Measurements from ENCODE around the gene SALL3.

The SALL3 gene

DNA sequence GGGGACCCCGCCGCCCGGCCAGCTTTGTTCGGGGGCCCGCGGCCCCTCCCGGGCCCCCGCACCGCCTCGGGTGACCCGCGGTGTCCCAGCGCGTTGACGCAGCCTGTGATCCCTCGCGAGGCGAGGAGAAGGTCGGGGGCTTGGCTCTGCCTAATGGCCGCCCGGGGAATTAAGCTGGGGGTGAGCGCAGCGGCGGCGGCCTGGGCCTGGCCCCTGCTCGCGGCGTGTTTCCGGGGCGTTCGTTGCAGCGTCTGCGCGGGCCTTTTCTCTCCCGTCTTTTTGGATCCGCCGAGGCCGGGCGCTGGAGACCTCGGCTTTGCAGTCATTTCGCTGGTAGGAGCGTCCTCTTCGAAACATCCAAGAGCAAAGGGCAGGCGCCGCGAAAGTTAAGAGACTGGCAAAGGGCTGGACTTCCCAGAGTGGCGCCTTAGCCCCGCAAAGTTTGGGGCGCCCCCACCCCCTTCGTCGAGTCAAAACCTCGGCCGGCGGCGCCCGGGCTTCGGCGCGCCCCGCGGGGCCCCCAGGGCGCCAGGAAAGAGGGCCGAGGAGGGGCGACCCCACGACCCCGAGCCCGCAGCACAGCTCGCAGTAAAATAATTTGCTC lies 1.3 kb downstream of the SALL3 start:
- DNase-seq (ENCODE audit: low spot score): no peak

DNA sequence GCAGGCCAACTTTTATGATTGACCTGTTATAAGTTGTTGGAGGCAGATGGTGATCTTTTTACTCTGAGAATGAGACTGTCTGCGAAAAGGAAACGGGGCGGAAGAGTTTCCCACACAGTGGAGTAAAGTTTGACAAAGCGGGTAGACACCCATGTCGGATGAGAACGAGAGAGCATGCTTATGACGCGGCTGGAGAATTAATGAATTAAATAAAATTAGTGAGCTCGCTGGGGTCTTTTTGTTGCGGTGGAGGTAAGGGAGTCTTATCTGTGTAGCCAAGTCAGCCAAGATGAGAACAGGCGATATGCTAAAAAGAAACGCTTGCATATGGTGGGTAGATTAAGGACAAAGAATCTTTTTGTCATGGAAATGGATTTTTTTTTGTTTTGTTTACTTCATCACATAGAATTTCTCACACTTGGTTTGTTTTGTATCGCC lies 1.8 kb downstream of the SALL3 start:
- DNase-seq (ENCODE audit: low spot score): no peak

GRCh38 chr18:78981989-78982620 lies 2.5 kb downstream of the SALL3 start:
- DNase-seq (ENCODE audit: low spot score): no peak

DNA sequence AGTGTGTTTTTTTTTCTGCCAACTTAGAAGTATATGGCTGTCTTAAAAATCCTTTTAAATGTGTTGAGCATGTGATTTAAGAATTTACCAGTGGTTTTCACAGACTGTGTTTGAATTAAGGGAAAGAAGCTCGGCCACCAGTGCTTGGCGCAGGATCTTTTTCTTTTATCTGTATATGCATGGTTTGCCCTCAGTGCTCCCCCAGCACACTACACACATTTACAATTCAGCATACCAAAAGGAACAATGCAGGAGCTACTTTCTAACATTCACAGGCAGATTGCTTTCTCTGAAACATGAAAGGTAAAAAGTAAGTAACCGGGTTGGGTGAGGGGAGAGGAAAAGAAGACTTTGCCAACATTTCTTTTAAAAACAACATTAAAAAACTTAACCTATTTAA lies 3.9 kb downstream of the SALL3 start:
- no peak for DNase-seq (ENCODE audit: low spot score)

GRCh38 chr18:78984941-78985784 lies 5.5 kb downstream of the SALL3 start:
- DNase-seq (ENCODE audit: low spot score): no peak

GRCh38 chr18:78986018-78986481 lies 6.4 kb downstream of the SALL3 start:
- no peak for DNase-seq (ENCODE audit: low spot score)

DNA sequence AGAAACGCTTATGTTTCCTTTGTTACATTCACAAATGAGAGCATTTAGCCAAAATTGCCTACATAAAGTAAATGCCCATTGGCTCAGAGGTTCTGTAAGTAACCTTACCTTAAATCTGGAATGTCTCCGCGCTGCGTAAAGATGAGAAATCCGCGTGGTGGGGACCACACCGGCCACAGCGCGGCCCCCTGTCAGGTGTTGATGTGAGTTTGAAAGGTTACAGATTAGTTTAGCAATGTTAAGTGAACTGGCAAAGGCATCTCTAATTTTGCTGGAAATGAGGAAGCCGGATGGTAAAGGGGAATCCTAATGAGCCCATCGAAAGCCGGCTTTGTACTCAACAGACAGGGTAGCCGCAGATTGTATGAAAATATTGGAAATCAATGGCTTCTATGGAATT lies 11.8 kb downstream of the SALL3 start:
- no peak for DNase-seq (ENCODE audit: low spot score)

- DNase-seq (ENCODE audit: low spot score): no peak
These were observed 12.7 kb downstream of the SALL3 start for GRCh38 chr18:78992041-78993011.

- no peak for DNase-seq (ENCODE audit: low spot score)
These were observed 13.7 kb downstream of the SALL3 start for GRCh38 chr18:78993014-78993926.

DNA sequence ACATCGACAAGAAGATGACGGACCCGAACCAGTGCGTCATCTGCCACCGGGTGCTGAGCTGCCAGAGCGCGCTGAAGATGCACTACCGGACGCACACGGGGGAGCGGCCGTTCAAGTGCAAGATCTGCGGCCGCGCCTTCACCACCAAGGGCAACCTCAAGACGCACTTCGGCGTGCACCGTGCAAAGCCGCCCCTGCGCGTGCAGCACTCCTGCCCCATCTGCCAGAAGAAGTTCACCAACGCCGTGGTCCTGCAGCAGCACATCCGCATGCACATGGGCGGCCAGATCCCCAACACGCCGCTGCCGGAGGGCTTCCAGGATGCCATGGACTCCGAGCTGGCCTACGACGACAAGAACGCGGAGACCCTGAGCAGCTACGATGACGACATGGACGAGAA lies 14.4 kb downstream of the SALL3 start:
- DNase-seq (ENCODE audit: low spot score): no peak

GRCh38 chr18:78994531-78994930 lies 14.9 kb downstream of the SALL3 start:
- DNase-seq (ENCODE audit: low spot score): no peak

DNA sequence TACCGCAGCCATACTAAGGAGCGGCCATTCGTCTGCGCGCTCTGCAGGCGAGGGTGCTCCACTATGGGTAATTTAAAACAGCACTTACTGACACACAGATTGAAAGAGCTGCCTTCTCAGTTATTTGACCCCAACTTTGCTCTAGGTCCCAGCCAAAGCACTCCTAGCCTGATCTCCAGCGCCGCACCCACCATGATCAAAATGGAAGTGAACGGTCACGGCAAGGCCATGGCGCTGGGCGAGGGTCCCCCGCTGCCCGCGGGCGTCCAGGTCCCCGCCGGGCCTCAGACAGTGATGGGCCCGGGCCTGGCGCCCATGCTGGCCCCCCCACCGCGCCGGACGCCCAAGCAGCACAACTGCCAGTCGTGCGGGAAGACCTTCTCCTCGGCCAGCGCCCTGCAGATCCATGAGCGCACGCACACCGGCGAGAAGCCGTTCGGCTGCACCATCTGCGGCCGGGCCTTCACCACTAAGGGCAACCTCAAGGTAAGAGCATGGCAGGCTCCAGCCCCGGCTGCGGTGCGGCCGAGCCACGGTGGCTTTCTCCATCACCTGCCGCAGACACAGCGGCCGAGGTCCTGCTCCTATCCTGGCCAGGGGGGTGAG lies 15.5 kb downstream of the SALL3 start:
- DNase-seq (ENCODE audit: low spot score): no peak

- no peak for DNase-seq (ENCODE audit: low spot score)
These were observed 16.2 kb downstream of the SALL3 start for GRCh38 chr18:78995740-78996395.

- no peak for DNase-seq (ENCODE audit: low spot score)
These were observed 17.3 kb downstream of the SALL3 start for GRCh38 chr18:78996741-78997490.

- no peak for DNase-seq (ENCODE audit: low spot score)
These were observed 18.9 kb downstream of the SALL3 start for GRCh38 chr18:78998371-78999071.

DNA sequence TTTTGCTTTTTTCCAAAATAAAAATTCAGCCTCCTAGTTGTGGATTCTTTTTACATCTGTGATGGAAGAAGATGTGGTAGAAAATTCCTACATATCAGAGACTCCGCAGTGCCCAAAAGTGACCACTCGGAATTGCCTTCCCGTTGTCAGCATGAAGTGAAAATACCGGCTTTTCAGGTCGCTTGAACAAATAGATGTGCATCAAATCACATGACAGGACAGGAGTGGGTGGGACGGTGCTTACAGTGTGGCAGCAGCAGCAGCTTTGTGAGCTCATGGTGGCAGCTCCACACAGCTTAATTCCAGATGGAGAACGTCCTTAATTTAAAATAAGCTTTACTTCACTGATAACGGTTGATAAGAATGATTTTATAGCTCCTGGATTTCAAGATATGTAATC lies 20.3 kb downstream of the SALL3 start:
- no peak for DNase-seq (ENCODE audit: low spot score)

GRCh38 chr18:79000997-79001396 lies 21.4 kb downstream of the SALL3 start:
- DNase-seq (ENCODE audit: low spot score): no peak

GRCh38 chr18:79005653-79006052 lies 26.0 kb downstream of the SALL3 start:
- no peak for DNase-seq (ENCODE audit: low spot score)

Data from hepatic stellate cell (primary cell).